Spinal cord (tissue), 10 donors: ENCODE measurements around the gene MMP25. TPM values are rescaled to one million over a fixed set of nuclear protein-coding genes. Genes with fewer than 3 reads are reported as not detected.
"Not testable (repeated sequence)": the region's sequence is repeated elsewhere in the genome, so short reads cannot be mapped to it uniquely, and the experiment has no call there.

Experiments
- DNase-seq, 6 donors: peaks; one replicate each; pipeline versions ENCODE4 v3.0.0 to v3.0.0-alpha.2; 2013 to 2015; ENCODE audit warnings: low spot score in 6 of 6, low read depth in 4 of 6
- H3K27ac ChIP-seq: one replicate; pipeline ENCODE4 v1.5.1; 2013; ENCODE audit warnings: low read depth, low read length, control low read depth
- H3K27me3 ChIP-seq: one replicate; pipeline ENCODE4 v1.6.1; 2013; ENCODE audit warnings: low read length; ENCODE audit not compliant: control insufficient read depth, insufficient read depth
- H3K36me3 ChIP-seq: one replicate; pipeline ENCODE4 v1.6.1; 2013; ENCODE audit warnings: low read length; ENCODE audit not compliant: control insufficient read depth, insufficient read depth
- H3K4me1 ChIP-seq: one replicate; pipeline ENCODE4 v1.6.1; 2013; ENCODE audit warnings: low read length; ENCODE audit not compliant: control insufficient read depth, insufficient read depth
- H3K4me3 ChIP-seq: one replicate; pipeline ENCODE4 v1.5.1; 2013; ENCODE audit warnings: low read depth, low read length, control low read depth
- H3K9me3 ChIP-seq: one replicate; pipeline ENCODE4 v1.6.1; 2013; ENCODE audit warnings: low read length; ENCODE audit not compliant: control insufficient read depth, insufficient read depth
- WGBS: methylation state at CpG from one replicate; pipeline ENCODE4 v1.1.5; 2013; ENCODE audit warnings: missing lambda C conversion rate; ENCODE audit not compliant: insufficient coverage; 5-methylcytosine and 5-hydroxymethylcytosine counted together
- polyA plus RNA-seq, 2 donors: library from polyadenylated mRNA; unstranded; fragments of 120-200 nt; gene quantifications; one replicate each; pipeline ENCODE4 v1.2.1, GENCODE V29; 2013; ENCODE audit not compliant: insufficient read length in 2 of 2
- total RNA-seq, 2 donors: library from RNA; depleted of rRNA in 1 of 2; stranded (reverse); fragments of 120-200 nt in 1 of 2; fragments of >200 nt in 1 of 2; gene quantifications; one replicate each; pipeline versions ENCODE4 v1.2.3 to v1.2.4, GENCODE V29; 2013 to 2014
- donor health status: healthy.

Gene MMP25
- total and polyA plus RNA-seq, 4 donors, result 1.2 to 10.5 (median 4.3) TPM

DNA sequence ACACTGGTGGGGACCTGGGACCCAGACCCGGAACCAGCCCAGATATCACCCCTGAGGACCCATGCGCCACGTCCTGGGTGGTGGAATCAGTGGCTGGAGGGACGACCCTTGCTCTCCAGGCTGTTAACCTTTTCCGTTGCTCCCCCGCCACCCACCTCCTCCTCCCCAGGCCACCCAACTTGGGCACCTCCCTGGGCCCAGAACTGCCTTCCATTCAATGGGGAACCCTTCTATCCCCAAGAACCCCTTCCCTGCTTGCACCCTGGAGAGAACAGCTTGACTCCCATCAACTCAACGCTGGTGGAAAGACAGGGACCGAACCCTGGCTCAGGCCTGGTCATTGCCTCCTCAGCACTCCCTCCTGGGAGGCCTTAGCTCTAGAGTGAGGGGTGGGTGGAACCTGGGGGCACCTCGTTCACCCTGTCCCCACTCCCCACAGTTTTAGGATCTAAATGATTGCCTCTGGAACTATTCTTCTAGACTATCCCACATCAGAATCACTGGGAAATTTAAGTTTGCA is 13.4 kb downstream of the MMP25 start:
- Histone ChIP-seq H3K36me3 (peaks cover 20% of the 10 kb centered on the region), H3K27me3 (no peaks in the 10 kb centered on the region), H3K4me1 (peaks cover 22% of the 10 kb centered on the region), H3K4me3 (peak overlapping the region; percentile 63), H3K9me3 (no peaks in the 10 kb centered on the region), H3K27ac (peak overlapping the region; percentile 52)
- no peak for DNase-seq
- 73% methylated on average over 3 of the region's 9 CpGs for WGBS

DNA sequence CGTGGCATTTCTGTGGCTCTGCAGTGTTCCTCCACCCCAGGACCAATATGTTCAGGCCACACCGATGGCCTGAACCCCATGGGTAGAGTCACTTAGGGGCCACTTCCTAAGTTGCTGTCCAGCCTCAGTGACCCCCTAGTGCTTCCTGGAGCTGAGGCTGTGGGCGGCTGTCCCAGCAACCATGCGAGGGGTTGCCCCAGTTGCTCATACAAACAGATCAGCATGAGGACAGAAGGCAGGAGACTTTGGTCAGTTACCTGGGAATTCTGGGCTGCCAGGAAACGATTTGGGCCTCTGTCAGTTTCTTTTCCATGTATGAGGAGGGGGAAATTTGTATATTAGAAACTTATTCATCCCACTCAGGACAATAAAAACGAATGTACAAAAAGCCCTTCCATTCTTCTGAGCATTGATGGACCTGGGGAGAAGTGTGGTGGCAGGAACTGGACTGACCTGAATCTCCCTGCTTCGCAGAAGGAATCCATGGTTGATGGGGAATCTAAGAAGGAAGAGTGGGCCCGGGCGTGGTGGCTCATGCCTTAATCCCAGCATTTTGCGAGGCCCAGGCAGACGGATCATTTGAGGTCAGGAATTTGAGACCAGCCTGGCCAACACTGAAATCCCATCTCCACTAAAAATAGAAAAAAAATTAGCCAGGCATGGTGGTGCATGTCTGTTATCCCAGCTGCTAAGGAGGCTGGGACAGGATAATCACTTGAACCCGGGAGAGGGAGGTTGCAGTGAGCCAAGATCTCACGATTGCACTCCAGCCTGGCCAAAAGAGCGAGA is 14.2 kb downstream of the MMP25 start:
- Histone ChIP-seq H3K27me3 (no peaks in the 10 kb centered on the region), H3K4me1 (peaks cover 22% of the 10 kb centered on the region), H3K36me3 (peaks cover 16% of the 10 kb centered on the region), H3K4me3 (no peak overlapping the region), H3K27ac (no peak overlapping the region), H3K9me3 (no peaks in the 10 kb centered on the region)
- DNase-seq, result no peak
- 88% methylated on average over 10 of the region's 14 CpGs for WGBS

DNA sequence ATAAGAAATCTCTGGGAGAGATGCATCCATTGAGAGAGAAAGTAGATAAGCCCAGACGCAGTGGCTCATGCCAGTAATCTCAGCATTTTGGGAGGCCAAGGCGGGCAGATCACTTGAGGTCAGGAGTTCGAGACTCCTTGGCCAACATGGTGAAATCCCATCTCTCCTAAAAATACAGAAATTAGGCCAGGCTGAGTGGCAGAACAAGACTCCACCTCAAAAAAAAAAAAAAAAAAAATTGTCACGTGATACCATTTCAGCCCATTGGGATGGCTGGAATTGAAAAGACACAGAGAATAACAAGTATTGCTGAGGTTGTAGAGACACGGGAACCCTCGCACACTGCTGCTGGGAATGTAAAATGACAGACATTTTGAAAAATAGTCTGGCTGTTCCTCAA is 16.2 kb downstream of the MMP25 start:
- Histone ChIP-seq H3K27ac (no peak overlapping the region), H3K4me1 (peaks cover 21% of the 10 kb centered on the region), H3K36me3 (no peaks in the 10 kb centered on the region), H3K4me3 (no peak overlapping the region), H3K27me3 (no peaks in the 10 kb centered on the region), H3K9me3 (no peaks in the 10 kb centered on the region)
- DNase-seq, result no peak
- 100% methylated on average over 2 of the region's 6 CpGs for WGBS

DNA sequence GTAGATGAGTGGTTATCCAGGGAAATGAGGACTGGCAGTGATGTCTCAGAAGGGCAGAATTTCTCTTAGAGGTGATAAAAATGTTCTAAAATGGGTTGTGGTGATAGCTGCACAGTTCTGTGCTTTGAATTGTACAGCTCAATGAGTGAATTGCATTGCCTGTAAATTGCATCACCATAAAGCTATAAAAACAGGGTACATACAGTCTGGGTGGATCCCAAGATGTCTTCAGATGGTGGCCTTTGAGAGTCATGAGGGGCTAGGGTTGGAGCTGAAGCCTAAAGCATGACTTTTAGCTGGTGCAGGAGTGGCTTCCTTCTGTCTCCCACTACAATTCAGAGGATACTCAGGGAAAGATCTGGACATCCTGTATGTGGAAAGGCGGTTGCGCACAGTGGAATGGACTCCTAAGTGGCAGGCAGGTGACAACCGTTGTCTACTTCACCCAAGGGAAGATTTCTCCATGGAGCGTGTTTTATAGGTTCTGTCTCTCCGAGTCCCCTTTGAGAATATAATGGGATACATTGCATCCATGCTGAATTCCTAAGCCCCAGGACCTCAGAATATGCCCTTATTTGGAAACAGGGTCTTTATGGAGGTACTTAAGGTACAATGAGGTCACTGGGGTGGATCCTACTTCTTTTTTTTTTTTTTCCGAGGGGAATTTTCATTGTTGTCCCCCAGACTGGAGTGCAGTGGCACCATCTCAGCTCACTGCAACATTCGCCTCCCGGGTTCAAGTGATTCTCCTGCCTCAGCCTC is 17.4 kb downstream of the MMP25 start:
- no peaks in the 10 kb centered on the region for H3K27me3 ChIP-seq
- H3K9me3 ChIP-seq, result no peaks in the 10 kb centered on the region
- peaks cover 10% of the 10 kb centered on the region for H3K4me1 ChIP-seq
- no peak for DNase-seq
- H3K4me3 ChIP-seq, result no peak overlapping the region
- 84% methylated on average over 5 of the region's 8 CpGs for WGBS
- no peaks in the 10 kb centered on the region for H3K36me3 ChIP-seq
- H3K27ac ChIP-seq, result no peak overlapping the region

DNA sequence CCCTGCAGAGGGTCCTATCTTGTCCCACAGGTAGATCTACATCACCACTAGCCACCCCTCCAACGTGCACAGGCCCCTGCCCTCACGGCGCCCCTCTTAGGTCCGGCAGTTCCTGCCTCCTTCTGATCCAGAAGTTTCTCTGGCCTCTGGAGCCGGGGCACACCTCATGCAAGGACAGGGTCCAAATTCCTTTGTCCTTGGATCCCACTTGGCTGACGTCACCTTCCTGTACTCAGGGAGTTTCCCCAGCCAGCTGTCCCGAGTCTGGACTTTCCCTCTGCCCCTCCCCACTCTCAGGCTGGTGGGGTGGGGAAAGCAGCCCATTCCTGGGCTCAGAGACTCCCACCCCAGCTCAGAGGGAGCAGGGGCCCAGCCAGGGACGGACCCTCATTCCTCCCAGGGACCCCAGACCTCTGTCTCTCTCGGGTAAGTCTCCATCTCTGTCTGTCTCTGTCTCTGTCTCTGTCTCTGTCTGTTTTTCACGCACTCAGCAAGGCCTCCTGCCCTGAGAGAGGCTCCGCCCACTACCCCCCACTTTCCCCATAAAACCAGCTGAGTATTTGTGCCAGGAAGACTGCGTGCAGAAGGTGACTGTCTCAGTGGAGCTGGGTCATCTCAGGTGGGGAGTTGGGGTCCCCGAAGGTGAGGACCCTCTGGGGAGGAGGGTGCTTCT is 18.8 kb downstream of the MMP25 start, which contains the start of gene IL32:
TSS of gene IL32 (plus strand) at position 572 of the 673 bp plus-strand sequence. CDS start 172 bp downstream, outside the sequence.
- peak in 1 of 6 donors; percentile 34 for DNase-seq
- H3K27ac ChIP-seq, result no peak within 1 kb of the TSS
- H3K4me1 ChIP-seq, result peaks cover 4% of the 10 kb centered on the region
- H3K36me3 ChIP-seq, result no peaks in the 10 kb centered on the region
- H3K27me3 ChIP-seq, result no peaks in the 10 kb centered on the region
- WGBS, result 75% methylated on average over 9 of the region's 13 CpGs
- H3K9me3 ChIP-seq, result no peaks in the 10 kb centered on the region
- H3K4me3 ChIP-seq, result no peak within 1 kb of the TSS

- no peak for DNase-seq
- Histone ChIP-seq H3K4me3 (no peak overlapping the region), H3K4me1 (peaks cover 4% of the 10 kb centered on the region), H3K9me3 (no peaks in the 10 kb centered on the region), H3K27ac (no peak overlapping the region), H3K27me3 (no peaks in the 10 kb centered on the region), H3K36me3 (no peaks in the 10 kb centered on the region)
- 84% methylated on average over 25 of the region's 26 CpGs for WGBS
Measured at GRCh38 chr16:3065742-3066439, 19.5 kb downstream of the MMP25 start.

GRCh38 chr16:3066440-3066748 is 20.0 kb downstream of the MMP25 start:
- Histone ChIP-seq H3K27me3 (no peaks in the 10 kb centered on the region), H3K4me3 (no peak overlapping the region), H3K9me3 (no peaks in the 10 kb centered on the region), H3K4me1 (peaks cover 4% of the 10 kb centered on the region), H3K27ac (no peak overlapping the region), H3K36me3 (no peaks in the 10 kb centered on the region)
- DNase-seq, result no peak
- 86% methylated on average over 6 of the region's 7 CpGs for WGBS

DNA sequence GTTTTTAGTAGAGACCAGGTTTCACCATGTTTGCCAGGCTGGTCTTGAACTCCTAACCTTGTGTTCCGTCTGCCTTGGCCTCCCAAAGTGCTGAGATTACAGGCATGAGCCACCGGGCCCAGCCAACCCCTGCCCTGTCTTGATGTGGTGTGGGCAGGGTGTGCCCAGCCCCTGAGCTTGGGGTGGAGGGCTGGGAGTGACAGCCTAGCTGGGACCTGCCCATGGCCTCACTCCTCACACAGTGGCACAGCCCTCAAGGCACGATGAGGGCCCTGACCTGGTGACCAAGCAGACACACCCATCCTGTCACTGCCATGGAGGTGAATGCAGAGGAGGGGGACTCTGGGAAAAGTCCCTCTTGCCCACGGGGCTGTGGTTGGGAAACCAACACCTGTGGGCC is 22.1 kb downstream of the MMP25 start:
- Histone ChIP-seq H3K4me3 (no peak overlapping the region), H3K36me3 (no peaks in the 10 kb centered on the region), H3K4me1 (peaks cover 4% of the 10 kb centered on the region), H3K27me3 (no peaks in the 10 kb centered on the region), H3K27ac (no peak overlapping the region), H3K9me3 (no peaks in the 10 kb centered on the region)
- 83% methylated on average over 3 of the region's 4 CpGs for WGBS
- no peak for DNase-seq

GRCh38 chr16:3069146-3069545 is 22.8 kb downstream of the MMP25 start:
- not testable (repeated sequence) for H3K36me3 ChIP-seq, H3K9me3 ChIP-seq, H3K4me3 ChIP-seq, H3K27me3 ChIP-seq, DNase-seq, H3K27ac ChIP-seq, H3K4me1 ChIP-seq
- 87% methylated on average over 10 of the region's 11 CpGs for WGBS
